PC-3 (cell line): ENCODE measurements around the gene LUZP1. TPM values are rescaled to one million over a fixed set of nuclear protein-coding genes. Genes with fewer than 3 reads are reported as not detected.

Source experiments
- ATAC-seq: fragments of 200-7000 bp; cut with Tn5 transposase; 2 replicates; pipeline ENCODE4 v1.9.1; 2020; ENCODE audit warnings: mild to moderate bottlenecking, moderate library complexity
- BruUV-seq: library from RNA; stranded (reverse); fragments of 400-500 nt; replicated peaks from 2 replicates; lab custom pipeline; 2021; lab: Mats Ljungman, UMichigan
- CTCF ChIA-PET: fragments of 300-600 bp; sonication (Branson Sonifier 250); formaldehyde crosslinking; loops from one replicate; lab custom pipeline; 2022; ENCODE audit warnings: antibody characterized with exemption; lab: Charles Lee
- POLR2A ChIA-PET: fragments of 300-600 bp; sonication (Branson Sonifier 250); formaldehyde crosslinking; loops from one replicate; lab custom pipeline; 2022; ENCODE audit warnings: antibody characterized with exemption; ENCODE audit not compliant: unreplicated experiment; lab: Charles Lee
- DNase-seq: peaks from one replicate; pipeline ENCODE4 v3.0.0-alpha.2; 2015
- H2AFZ ChIP-seq: fragments of 300-600 bp; sonication (generic); 2 replicates; pipeline ENCODE4 v1.6.0; 2016; ENCODE audit warnings: antibody characterized with exemption, low read length
- H3F3A ChIP-seq: fragments of 300-600 bp; sonication (generic); one replicate; pipeline ENCODE4 v1.6.0; 2017; ENCODE audit warnings: antibody characterized with exemption, low read length, control low read depth, mild to moderate bottlenecking; ENCODE audit not compliant: unreplicated experiment
- H3K27ac ChIP-seq: fragments of 300-600 bp; sonication (generic); 2 replicates; pipeline ENCODE4 v1.5.1; 2016; ENCODE audit warnings: mild to moderate bottlenecking, low read length
- H3K27me3 ChIP-seq: fragments of 300-600 bp; sonication (generic); 2 replicates; pipeline ENCODE4 v1.6.1; 2016; ENCODE audit warnings: low read length, mixed read lengths
- H3K36me3 ChIP-seq: fragments of 300-600 bp; sonication (generic); 2 replicates; pipeline ENCODE4 v1.6.1; 2016; ENCODE audit warnings: low read depth, mixed run types, low read length, mixed read lengths
- H3K4me1 ChIP-seq: fragments of 300-600 bp; sonication (generic); 2 replicates; pipeline ENCODE4 v1.5.1; 2016; ENCODE audit warnings: low read length; ENCODE audit not compliant: insufficient read depth
- H3K4me2 ChIP-seq: fragments of 300-600 bp; sonication (generic); 2 replicates; pipeline ENCODE4 v1.6.0; 2016; ENCODE audit warnings: low read length
- H3K4me3 ChIP-seq: fragments of 300-600 bp; sonication (generic); 2 replicates; pipeline ENCODE4 v1.5.1; 2016; ENCODE audit warnings: mild to moderate bottlenecking, low read length, mixed read lengths
- H3K79me2 ChIP-seq: fragments of 300-600 bp; sonication (generic); 2 replicates; pipeline ENCODE4 v1.6.1; 2017; ENCODE audit warnings: low read length, mixed read lengths
- H3K9ac ChIP-seq: fragments of 300-600 bp; sonication (generic); 2 replicates; pipeline ENCODE4 v1.6.0; 2016; ENCODE audit warnings: mild to moderate bottlenecking, low read length
- H3K9me2 ChIP-seq: fragments of 300-600 bp; sonication (generic); replicated peaks from 2 replicates; pipeline ENCODE4 v1.6.1; 2016; ENCODE audit warnings: mixed run types, low read length, mixed read lengths
- H3K9me3 ChIP-seq: fragments of 300-600 bp; sonication (generic); 2 replicates; pipeline ENCODE4 v1.6.1; 2016; ENCODE audit warnings: low read length, mixed read lengths
- H4K20me1 ChIP-seq: fragments of 300-600 bp; sonication (generic); 2 replicates; pipeline ENCODE4 v1.6.1; 2016; ENCODE audit warnings: low read length, mixed read lengths
- EZH2 ChIP-seq: fragments of 300-600 bp; sonication (generic); IDR thresholded peaks from one replicate; pipeline ENCODE4 v1.6.1; 2017; ENCODE audit warnings: antibody characterized with exemption, mild to moderate bottlenecking, low read length; ENCODE audit not compliant: unreplicated experiment
- EZH2phosphoT487 ChIP-seq: fragments of 300-600 bp; sonication (generic); IDR thresholded peaks from 2 replicates; pipeline ENCODE4 v1.6.1; 2018; ENCODE audit warnings: mild to moderate bottlenecking, antibody characterized with exemption, low read length, borderline replicate concordance
- intact Hi-C: fragments of 100-400 bp; cut with micrococcal nuclease; formaldehyde crosslinking; loops from 2 replicates; pipeline ENCODE4 v1.9.0; 2023
- total RNA-seq: library from RNA; depleted of rRNA; stranded (reverse); fragments of >200 nt; gene quantifications from 2 replicates; pipeline ENCODE4 v1.2.3, GENCODE V29; 2014
- TF ChIP-seq, protein P1 (sequence below): fragments of 300-600 bp; sonication (generic); conservative IDR thresholded peaks from 2 replicates; pipeline ENCODE4 v1.5.1; 2017; ENCODE audit warnings: antibody characterized with exemption, low read depth, mild to moderate bottlenecking, low read length

The LUZP1 gene
- total RNA-seq, 1 experiment from 2014 or later, result 17.8 TPM

DNA sequence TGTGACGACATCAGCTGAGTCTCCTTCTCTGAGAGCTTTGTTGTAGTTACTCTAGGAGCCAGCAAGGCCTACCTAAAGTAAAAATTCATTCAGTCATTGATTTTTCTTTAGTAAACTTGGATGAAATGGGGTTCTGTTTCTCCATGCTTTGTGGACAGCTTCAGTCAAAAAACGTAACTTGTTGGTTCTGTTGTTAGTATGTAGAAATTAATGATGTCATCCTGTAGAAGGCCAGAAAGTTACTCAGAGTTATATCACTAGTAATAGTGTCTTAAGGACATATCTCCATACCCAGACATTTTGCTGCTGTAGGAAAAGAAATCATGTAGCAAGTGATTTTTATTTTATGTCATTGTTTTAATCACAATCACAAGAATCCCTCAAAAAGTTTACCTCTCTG, 106.4 kb downstream of the LUZP1 start:
- Histone ChIP-seq H3K36me3 (peaks cover 76% of the 10 kb centered on the region), H3F3A (no peaks in the 10 kb centered on the region), H3K9ac (no peak overlapping the region), H2AFZ (no peak overlapping the region), H3K9me2 (no peaks in the 10 kb centered on the region), H3K27me3 (no peaks in the 10 kb centered on the region), H3K4me3 (no peak overlapping the region), H3K9me3 (no peaks in the 10 kb centered on the region), H3K4me2 (no peak overlapping the region), H3K4me1 (no peaks in the 10 kb centered on the region), H3K79me2 (peaks cover 6% of the 10 kb centered on the region; the same call in 1 of the 2 replicates), H4K20me1 (peaks cover 4% of the 10 kb centered on the region), H3K27ac (no peak overlapping the region)
- intact Hi-C loops, result no loop called here
- POLR2A ChIA-PET, result interaction anchor here (0.6 kb wide), 1 partner anchor 11 kb away, joined by 15 read pairs; no protein-coding TSS in a partner anchor
- DNase-seq (no peak), ATAC-seq (no peak)
- TF ChIP-seq, protein P1, sequence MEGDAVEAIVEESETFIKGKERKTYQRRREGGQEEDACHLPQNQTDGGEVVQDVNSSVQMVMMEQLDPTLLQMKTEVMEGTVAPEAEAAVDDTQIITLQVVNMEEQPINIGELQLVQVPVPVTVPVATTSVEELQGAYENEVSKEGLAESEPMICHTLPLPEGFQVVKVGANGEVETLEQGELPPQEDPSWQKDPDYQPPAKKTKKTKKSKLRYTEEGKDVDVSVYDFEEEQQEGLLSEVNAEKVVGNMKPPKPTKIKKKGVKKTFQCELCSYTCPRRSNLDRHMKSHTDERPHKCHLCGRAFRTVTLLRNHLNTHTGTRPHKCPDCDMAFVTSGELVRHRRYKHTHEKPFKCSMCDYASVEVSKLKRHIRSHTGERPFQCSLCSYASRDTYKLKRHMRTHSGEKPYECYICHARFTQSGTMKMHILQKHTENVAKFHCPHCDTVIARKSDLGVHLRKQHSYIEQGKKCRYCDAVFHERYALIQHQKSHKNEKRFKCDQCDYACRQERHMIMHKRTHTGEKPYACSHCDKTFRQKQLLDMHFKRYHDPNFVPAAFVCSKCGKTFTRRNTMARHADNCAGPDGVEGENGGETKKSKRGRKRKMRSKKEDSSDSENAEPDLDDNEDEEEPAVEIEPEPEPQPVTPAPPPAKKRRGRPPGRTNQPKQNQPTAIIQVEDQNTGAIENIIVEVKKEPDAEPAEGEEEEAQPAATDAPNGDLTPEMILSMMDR, result no peak
- no peak for TF ChIP-seq EZH2
- no peak for TF ChIP-seq EZH2phosphoT487
- CTCF ChIA-PET, result no interaction called here
- no TSS peak for BruUV-seq

DNA sequence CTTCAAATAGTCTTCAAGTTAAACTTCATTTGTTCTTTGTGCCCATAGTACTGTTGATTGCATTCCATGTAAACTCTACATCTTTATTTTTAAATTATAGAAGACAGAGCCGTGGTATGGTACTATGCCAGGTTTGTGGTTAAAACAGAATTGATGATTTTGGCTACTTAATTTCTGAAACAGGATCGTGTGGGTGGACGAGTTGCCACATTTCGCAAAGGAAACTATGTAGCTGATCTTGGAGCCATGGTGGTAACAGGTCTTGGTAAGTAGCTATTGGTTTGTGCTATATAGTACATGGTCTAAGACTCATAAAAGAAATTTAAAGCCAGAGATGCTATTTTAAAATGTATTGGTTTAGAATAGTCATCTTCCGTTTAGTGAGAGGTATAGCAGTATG, 111.4 kb downstream of the LUZP1 start:
- Histone ChIP-seq H3K9me3 (no peaks in the 10 kb centered on the region), H3K27me3 (no peaks in the 10 kb centered on the region), H3K79me2 (peaks cover 19% of the 10 kb centered on the region; the same call in 1 of the 2 replicates), H3K4me3 (no peak overlapping the region), H3K9ac (no peak overlapping the region), H4K20me1 (peaks cover 9% of the 10 kb centered on the region; the same call in 1 of the 2 replicates), H3K9me2 (no peaks in the 10 kb centered on the region), H3K4me1 (no peaks in the 10 kb centered on the region), H2AFZ (no peak overlapping the region), H3F3A (no peaks in the 10 kb centered on the region), H3K4me2 (no peak overlapping the region), H3K27ac (no peak overlapping the region), H3K36me3 (peaks cover 75% of the 10 kb centered on the region)
- DNase-seq (no peak), ATAC-seq (no peak)
- CTCF ChIA-PET, result no interaction called here
- POLR2A ChIA-PET, result no interaction called here
- BruUV-seq, result no TSS peak
- TF ChIP-seq, protein P1, result no peak
- TF ChIP-seq EZH2 (no peak), EZH2phosphoT487 (no peak)
- intact Hi-C loops, result no loop called here

GRCh38 chr1:23051290-23051909, 117.3 kb downstream of the LUZP1 start:
- ChIA-PET CTCF (no interaction called here), POLR2A (interaction anchor here (0.5 kb wide), 1 partner anchor 1060 kb away, joined by 5 read pairs; no protein-coding TSS in a partner anchor)
- no peaks in the 10 kb centered on the region for H3K27me3 ChIP-seq
- H3K27ac ChIP-seq, result no peak overlapping the region
- no peaks in the 10 kb centered on the region for H3K9me2 ChIP-seq
- no peak overlapping the region for H2AFZ ChIP-seq
- no peaks in the 10 kb centered on the region for H3K4me1 ChIP-seq
- TF ChIP-seq, protein P1, result no peak
- TF ChIP-seq EZH2phosphoT487 (no peak), EZH2 (no peak)
- H3K9ac ChIP-seq, result no peak overlapping the region
- DNase-seq (no peak), ATAC-seq (no peak)
- H3K4me2 ChIP-seq, result no peak overlapping the region
- H3K9me3 ChIP-seq, result no peaks in the 10 kb centered on the region
- peaks cover 55% of the 10 kb centered on the region for H3K36me3 ChIP-seq
- no peak overlapping the region for H3K4me3 ChIP-seq
- H3K79me2 ChIP-seq, result peaks cover 63% of the 10 kb centered on the region
- no TSS peak for BruUV-seq
- peaks cover 24% of the 10 kb centered on the region for H4K20me1 ChIP-seq
- intact Hi-C loops, result no loop called here
- no peaks in the 10 kb centered on the region for H3F3A ChIP-seq
